ENCODE measurements around the gene BMPR1A.

DNA sequence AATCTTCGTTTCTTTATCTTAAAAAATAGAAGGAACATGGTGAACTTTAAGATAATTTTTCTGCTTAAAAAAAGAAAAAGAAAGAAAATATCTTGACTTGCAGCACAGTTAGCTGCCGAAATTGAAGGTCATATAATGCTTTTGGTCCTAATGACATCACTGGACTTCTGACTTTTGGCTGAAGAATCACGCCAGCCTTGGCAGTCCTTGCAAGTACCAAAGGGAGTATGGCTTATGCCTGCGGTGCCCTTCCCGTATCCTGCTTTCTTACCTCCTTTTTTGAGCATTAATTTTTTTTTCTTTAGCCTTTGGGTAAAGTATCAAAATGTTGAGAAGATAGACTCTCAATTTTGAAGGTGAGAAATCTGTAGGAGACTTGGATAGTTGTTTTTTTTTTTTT, 7.0 kb downstream of the BMPR1A start:
- TF ChIP-seq, protein P1, sequence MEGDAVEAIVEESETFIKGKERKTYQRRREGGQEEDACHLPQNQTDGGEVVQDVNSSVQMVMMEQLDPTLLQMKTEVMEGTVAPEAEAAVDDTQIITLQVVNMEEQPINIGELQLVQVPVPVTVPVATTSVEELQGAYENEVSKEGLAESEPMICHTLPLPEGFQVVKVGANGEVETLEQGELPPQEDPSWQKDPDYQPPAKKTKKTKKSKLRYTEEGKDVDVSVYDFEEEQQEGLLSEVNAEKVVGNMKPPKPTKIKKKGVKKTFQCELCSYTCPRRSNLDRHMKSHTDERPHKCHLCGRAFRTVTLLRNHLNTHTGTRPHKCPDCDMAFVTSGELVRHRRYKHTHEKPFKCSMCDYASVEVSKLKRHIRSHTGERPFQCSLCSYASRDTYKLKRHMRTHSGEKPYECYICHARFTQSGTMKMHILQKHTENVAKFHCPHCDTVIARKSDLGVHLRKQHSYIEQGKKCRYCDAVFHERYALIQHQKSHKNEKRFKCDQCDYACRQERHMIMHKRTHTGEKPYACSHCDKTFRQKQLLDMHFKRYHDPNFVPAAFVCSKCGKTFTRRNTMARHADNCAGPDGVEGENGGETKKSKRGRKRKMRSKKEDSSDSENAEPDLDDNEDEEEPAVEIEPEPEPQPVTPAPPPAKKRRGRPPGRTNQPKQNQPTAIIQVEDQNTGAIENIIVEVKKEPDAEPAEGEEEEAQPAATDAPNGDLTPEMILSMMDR (IDR thresholded peaks at IDR 0.05): no peak
- TF ChIP-seq POLR2A (IDR thresholded peaks at IDR 0.05) (no peak), EP300 (IDR thresholded peaks at IDR 0.05; ENCODE audit: low read depth) (no peak), POLR2AphosphoS5 (IDR thresholded peaks at IDR 0.05) (no peak)
